HFFc6 (cell line): ENCODE data around the gene HS3ST4. TPM values are rescaled to one million over a fixed set of nuclear protein-coding genes. Genes with fewer than 3 reads are reported as not detected.
"Not testable (repeated sequence)": the region's sequence is repeated elsewhere in the genome, so short reads cannot be mapped to it uniquely, and the experiment has no call there.

Source experiments
- DNase-seq: peaks from one replicate; pipeline ENCODE4 v3.0.0-alpha.2; 2018
- H3K27ac Mint-ChIP-seq: 2 replicates; pipeline ENCODE4 v1.8.0; 2020; ENCODE audit warnings: mild to moderate bottlenecking, mixed read lengths
- H3K27me3 Mint-ChIP-seq: 2 replicates; pipeline ENCODE4 v1.8.0; 2021; ENCODE audit warnings: mild to moderate bottlenecking, moderate library complexity, mixed read lengths; ENCODE audit not compliant: insufficient read depth
- H3K36me3 Mint-ChIP-seq: 2 replicates; pipeline ENCODE4 v1.8.0; 2021; ENCODE audit warnings: low read depth, mixed read lengths
- H3K4me1 Mint-ChIP-seq: 2 replicates; pipeline ENCODE4 v1.8.0; 2020; ENCODE audit warnings: low read depth, mixed read lengths
- H3K4me3 Mint-ChIP-seq: 2 replicates; pipeline ENCODE4 v1.8.0; 2020; ENCODE audit warnings: mild to moderate bottlenecking, moderate library complexity, mixed read lengths
- H3K9me3 Mint-ChIP-seq: 2 replicates; pipeline ENCODE4 v1.8.0; 2020; ENCODE audit warnings: mild to moderate bottlenecking, mixed read lengths
- CTCF ChIP-seq: fragments of 200-600 bp; sonication (generic); IDR thresholded peaks from 2 replicates; pipeline ENCODE4 v1.5.0; 2021; ENCODE audit warnings: antibody characterized with exemption, mild to moderate bottlenecking
- total RNA-seq, 6 experiments: library from RNA; stranded (reverse); fragmentation: NEBNext Ultra II Directional; extraction: Animal tissue kit (Norgen Biotek cat#: 25700); gene quantifications; 2 replicates in 1 of 6; 3 replicates in 5 of 6; pipeline ENCODE4 v1.2.3, GENCODE V29; 2021

The HS3ST4 gene
- total RNA-seq, 6 experiments from 2014 or later, result not detected

DNA sequence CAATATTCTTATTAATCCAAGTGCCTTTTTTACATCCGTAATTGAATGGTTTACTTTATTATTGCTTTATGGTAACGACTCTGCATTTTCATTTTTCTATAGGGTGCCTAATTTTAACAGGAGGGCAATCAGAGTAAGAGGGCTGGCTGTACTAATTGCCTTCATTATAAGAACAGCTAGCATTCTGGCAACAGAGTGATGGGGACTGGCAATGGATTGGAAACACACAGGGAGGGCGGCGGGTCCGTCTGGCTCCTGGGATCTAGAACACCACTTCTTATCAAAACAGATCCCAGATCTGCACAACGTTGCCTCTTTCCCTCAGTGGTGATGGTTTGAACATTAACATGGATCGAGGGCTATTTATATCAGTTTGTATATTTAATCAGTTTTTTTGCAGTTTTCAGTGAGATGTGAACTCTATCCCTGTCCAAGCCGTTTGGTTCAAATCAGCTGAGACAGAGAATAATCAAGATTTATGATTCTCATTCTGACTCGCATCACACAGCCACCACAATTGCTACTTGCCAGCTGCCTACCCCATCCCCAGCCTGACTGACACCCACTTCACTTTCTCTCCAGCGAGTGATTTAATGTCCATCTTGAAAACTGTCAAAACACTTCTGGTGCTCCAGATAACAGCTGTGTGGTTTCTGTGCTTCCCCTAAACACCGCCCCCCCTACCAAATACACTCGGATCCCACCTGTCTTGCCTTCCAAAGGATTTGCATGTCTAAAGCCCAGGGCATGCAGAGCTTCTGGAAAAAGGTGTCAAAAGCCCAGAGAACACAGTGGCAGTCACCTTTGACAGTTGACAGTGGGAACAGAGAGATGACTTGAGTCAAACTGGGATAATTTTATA is 327.9 kb downstream of the HS3ST4 start:
- no peaks in the 10 kb centered on the region for H3K27me3 Mint-ChIP-seq
- no peak overlapping the region for H3K27ac Mint-ChIP-seq
- peaks cover 50% of the 10 kb centered on the region for H3K9me3 Mint-ChIP-seq
- H3K4me1 Mint-ChIP-seq, result no peaks in the 10 kb centered on the region
- TF ChIP-seq CTCF, result no peak
- H3K36me3 Mint-ChIP-seq, result no peaks in the 10 kb centered on the region
- DNase-seq, result no peak
- no peak overlapping the region for H3K4me3 Mint-ChIP-seq

DNA sequence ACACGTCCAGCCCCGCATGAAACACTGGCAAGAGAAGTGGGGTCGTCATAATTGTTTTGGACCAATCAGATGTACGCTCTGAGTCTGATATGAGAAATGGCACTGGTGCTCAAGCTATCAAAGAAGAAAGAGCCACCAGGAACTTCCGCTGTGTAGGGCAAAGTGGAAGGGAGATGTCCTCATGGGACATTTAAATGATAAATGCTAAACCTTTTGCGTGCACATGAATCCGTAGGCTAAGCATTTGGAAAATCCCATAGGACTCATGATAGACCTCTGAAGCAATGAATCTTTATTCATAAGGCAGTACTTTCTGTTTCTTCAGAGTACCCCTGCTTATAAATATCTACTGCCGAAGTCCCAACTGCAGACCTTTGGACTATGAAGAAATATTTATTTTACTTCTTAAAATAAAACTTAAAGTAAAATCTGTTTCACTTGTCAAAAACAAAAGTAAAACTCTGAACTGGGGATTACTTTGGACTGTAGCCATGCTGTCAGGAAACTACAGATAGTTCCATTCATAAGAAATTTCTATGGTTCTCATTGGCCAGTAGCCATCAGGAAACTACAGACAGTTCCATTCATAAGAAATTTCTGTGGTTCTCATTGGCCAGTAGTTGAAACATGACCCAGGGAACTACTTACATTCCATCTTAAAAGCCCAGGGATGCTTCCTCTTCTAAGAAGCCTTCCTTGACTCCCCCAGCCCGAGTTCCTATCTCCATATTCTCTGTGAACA is 335.1 kb downstream of the HS3ST4 start:
- peaks cover 5% of the 10 kb centered on the region; the same call in 1 of the 2 replicates for H3K36me3 Mint-ChIP-seq
- no peaks in the 10 kb centered on the region for H3K4me1 Mint-ChIP-seq
- DNase-seq, result no peak
- H3K9me3 Mint-ChIP-seq, result peaks cover 48% of the 10 kb centered on the region
- no peaks in the 10 kb centered on the region; the same call in 1 of the 2 replicates for H3K27me3 Mint-ChIP-seq
- no peak overlapping the region for H3K4me3 Mint-ChIP-seq
- no peak overlapping the region for H3K27ac Mint-ChIP-seq
- no peak for TF ChIP-seq CTCF

GRCh38 chr16:26031286-26031685 is 339.5 kb downstream of the HS3ST4 start:
- Mint-ChIP-seq H3K36me3 (peaks cover 5% of the 10 kb centered on the region; the same call in 1 of the 2 replicates), H3K4me3 (no peak overlapping the region), H3K9me3 (peaks cover 44% of the 10 kb centered on the region), H3K4me1 (no peaks in the 10 kb centered on the region), H3K27me3 (no peaks in the 10 kb centered on the region; the same call in 1 of the 2 replicates), H3K27ac (no peak overlapping the region)
- no peak for DNase-seq
- no peak for TF ChIP-seq CTCF

- H3K4me1 Mint-ChIP-seq, H3K27ac Mint-ChIP-seq: not testable (repeated sequence)
Measured at GRCh38 chr16:26032661-26033060, 340.9 kb downstream of the HS3ST4 start.

DNA sequence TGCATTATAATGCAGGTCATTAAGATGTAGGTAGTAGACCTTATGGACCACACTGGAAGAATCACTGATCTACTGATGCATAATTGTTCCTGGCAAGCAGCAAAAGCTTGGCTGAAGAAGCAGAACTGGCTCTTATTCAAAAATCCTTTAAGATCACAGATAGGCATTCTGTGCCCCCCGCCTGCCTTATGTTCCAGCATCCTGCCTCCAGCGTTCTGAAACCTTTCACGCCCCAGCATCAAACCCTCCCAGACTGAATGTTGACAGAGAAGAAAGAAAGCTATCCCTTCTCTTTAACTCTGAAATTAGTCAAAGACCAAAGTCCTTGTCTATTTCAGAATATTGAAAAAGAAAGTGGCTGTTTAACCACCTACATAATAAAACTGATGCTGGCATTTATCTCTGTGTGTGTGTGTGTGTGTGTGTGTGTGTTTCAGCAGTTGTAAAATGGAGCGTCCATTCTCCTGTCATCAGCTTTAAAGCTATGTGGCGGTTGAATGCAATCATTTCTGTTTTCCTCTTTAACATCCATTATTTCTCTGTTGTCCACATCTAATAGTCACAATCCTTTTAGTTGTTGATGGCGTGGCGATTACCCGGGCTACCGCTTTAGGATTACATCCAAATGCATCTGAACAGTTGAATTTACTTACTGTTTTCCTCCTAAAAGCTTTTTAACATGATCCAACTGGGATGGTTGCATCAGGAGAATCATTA is 350.4 kb downstream of the HS3ST4 start:
- Mint-ChIP-seq H3K4me3 (no peak overlapping the region), H3K9me3 (peaks cover 38% of the 10 kb centered on the region), H3K4me1 (no peaks in the 10 kb centered on the region), H3K36me3 (no peaks in the 10 kb centered on the region), H3K27me3 (no peaks in the 10 kb centered on the region; the same call in none of the 2 replicates), H3K27ac (no peak overlapping the region)
- TF ChIP-seq CTCF, result no peak
- no peak for DNase-seq

More at GRCh38 chr16:26032661-26033060, 340.9 kb downstream of the HS3ST4 start:
- not testable (repeated sequence) for H3K36me3 Mint-ChIP-seq, DNase-seq, H3K4me3 Mint-ChIP-seq, H3K27me3 Mint-ChIP-seq
- H3K9me3 Mint-ChIP-seq, result peaks cover 39% of the 10 kb centered on the region
